HCT116 (cell line): Measurements from ENCODE around the gene ZBTB47. TPM values are rescaled to one million over a fixed set of nuclear protein-coding genes. Genes with fewer than 3 reads are reported as not detected.

Source experiments
- ATAC-seq: fragments of 200-7000 bp; cut with Tn5 transposase; 2 replicates; pipeline ENCODE4 v1.9.1; 2020; ENCODE audit warnings: mild to moderate bottlenecking, moderate library complexity
- BruUV-seq: library from RNA; stranded (reverse); fragments of 400-500 nt; replicated peaks from 2 replicates; lab custom pipeline; 2021; lab: Mats Ljungman, UMichigan
- CTCF ChIA-PET: fragments of 300-600 bp; sonication (Branson Sonifier 250); formaldehyde crosslinking; loops from one replicate; lab custom pipeline; 2021; ENCODE audit warnings: antibody characterized with exemption; lab: Charles Lee
- POLR2A ChIA-PET: fragments of 300-600, 350-600 bp; sonication (Branson Sonifier 250); formaldehyde crosslinking; loops from one replicate; lab custom pipeline; 2021; ENCODE audit warnings: antibody characterized with exemption; lab: Charles Lee
- RAD21 ChIA-PET, 2 experiments: fragments of 300-600 bp; sonication (Branson Sonifier 250); formaldehyde crosslinking; loops; one replicate each; lab custom pipeline; 2023; ENCODE audit warnings: low total read pairs in 2 of 2; ENCODE audit not compliant: uncharacterized antibody in 2 of 2, unreplicated experiment in 2 of 2, low non-redundant PET in 1 of 2; lab: Charles Lee
- DNase-seq: peaks from one replicate; pipeline ENCODE4 v3.0.0-alpha.2; 2010; ENCODE audit warnings: low read depth, low spot score
- H2AFZ ChIP-seq: fragments of 200-600 bp; shearing (Covaris generic), sonication (generic); 2 replicates; pipeline ENCODE4 v1.6.1; 2017; ENCODE audit warnings: low read depth, mixed run types, mixed read lengths, antibody characterized with exemption, low read length; ENCODE audit not compliant: poor library complexity, severe bottlenecking
- H3K27ac ChIP-seq: 2 replicates; pipeline ENCODE4 v1.5.1; 2012; ENCODE audit warnings: low read depth, low read length
- H3K27me3 ChIP-seq: fragments of 200-600 bp; sonication (generic); 2 replicates; pipeline ENCODE4 v1.6.1; 2016; ENCODE audit warnings: mixed run types, low read length, mixed read lengths; ENCODE audit not compliant: insufficient read depth
- H3K36me3 ChIP-seq, 2 experiments: fragments of 200-500 bp in 1 of 2; fragments of 200-600 bp in 1 of 2; sonication (Bioruptor generic) in 1 of 2; sonication (generic) in 1 of 2; 2 replicates each; pipeline versions ENCODE4 v1.5.1 to v1.6.1; 2014 to 2016; ENCODE audit warnings: low read length in 2 of 2, inconsistent platforms in 1 of 2, mixed read lengths in 1 of 2, mixed run types in 1 of 2; ENCODE audit not compliant: insufficient read depth in 2 of 2, control insufficient read depth in 1 of 2
- H3K4me1 ChIP-seq, 2 experiments: fragments of 200-600 bp in 1 of 2; sonication (generic) in 1 of 2; 2 replicates each; pipeline versions ENCODE4 v1.5.1 to v1.6.1; 2012 to 2017; ENCODE audit warnings: low read length in 2 of 2, inconsistent platforms in 1 of 2, mild to moderate bottlenecking in 1 of 2, mixed read lengths in 1 of 2, mixed run types in 1 of 2, moderate library complexity in 1 of 2; ENCODE audit not compliant: insufficient read depth in 2 of 2, control insufficient read depth in 1 of 2
- H3K4me2 ChIP-seq: fragments of 200-600 bp; sonication (generic); 2 replicates; pipeline ENCODE4 v1.6.1; 2017; ENCODE audit warnings: mixed run types, low read length, mixed read lengths
- H3K4me3 ChIP-seq, 2 experiments: fragments of 200-600 bp in 1 of 2; sonication (generic) in 1 of 2; replicated peaks in 1 of 2; 2 replicates each; pipeline ENCODE4 v1.5.1; 2011 to 2016; ENCODE audit warnings: low read length in 2 of 2, control low read depth in 1 of 2, low read depth in 1 of 2, mild to moderate bottlenecking in 1 of 2, mixed read lengths in 1 of 2, mixed run types in 1 of 2
- H3K79me2 ChIP-seq: fragments of 200-600 bp; sonication (generic); 2 replicates; pipeline ENCODE4 v1.6.1; 2017; ENCODE audit warnings: mild to moderate bottlenecking, mixed run types, low read length, moderate library complexity, mixed read lengths; ENCODE audit not compliant: insufficient read depth
- H3K9ac ChIP-seq: fragments of 200-600 bp; sonication (generic); 2 replicates; pipeline ENCODE4 v1.6.1; 2016; ENCODE audit warnings: low read length, mixed read lengths
- H3K9me2 ChIP-seq: fragments of 200-600 bp; sonication (generic), shearing (Covaris generic); 2 replicates; pipeline ENCODE4 v1.6.1; 2017; ENCODE audit warnings: mixed run types, mild to moderate bottlenecking, moderate library complexity; ENCODE audit not compliant: insufficient read depth
- H3K9me3 ChIP-seq, 2 experiments: fragments of 200-500 bp in 1 of 2; fragments of 200-600 bp in 1 of 2; sonication (Bioruptor generic) in 1 of 2; sonication (generic) in 1 of 2; 2 replicates each; pipeline ENCODE4 v1.6.1; 2014 to 2017; ENCODE audit warnings: low read length in 2 of 2, mixed read lengths in 2 of 2, inconsistent platforms in 1 of 2, low read depth in 1 of 2, mild to moderate bottlenecking in 1 of 2, mixed run types in 1 of 2, moderate library complexity in 1 of 2; ENCODE audit not compliant: control insufficient read depth in 1 of 2, insufficient read depth in 1 of 2
- H4K20me1 ChIP-seq: fragments of 200-600 bp; sonication (generic), shearing (Covaris generic); 2 replicates; pipeline ENCODE4 v1.6.1; 2017; ENCODE audit warnings: mixed run types, mild to moderate bottlenecking, moderate library complexity; ENCODE audit not compliant: insufficient read depth
- CBX3 ChIP-seq: IDR thresholded peaks from 2 replicates; pipeline ENCODE4 v1.6.1; 2012; ENCODE audit warnings: low read depth
- CEBPB ChIP-seq: IDR thresholded peaks from 2 replicates; pipeline ENCODE4 v1.6.1; 2012; ENCODE audit warnings: low read depth
- CTCF ChIP-seq, 3 experiments: fragments of 200-600 bp in 1 of 3; sonication (generic) in 1 of 3; IDR thresholded peaks in 2 of 3; conservative IDR thresholded peaks in 1 of 3; 2 replicates each; pipeline ENCODE4 v1.5.1; 2012 to 2017; ENCODE audit warnings: low read depth in 2 of 3, low read length in 2 of 3, antibody characterized with exemption in 1 of 3, borderline replicate concordance in 1 of 3, control low read depth in 1 of 3, mild to moderate bottlenecking in 1 of 3, mixed read lengths in 1 of 3, mixed run types in 1 of 3, moderate library complexity in 1 of 3; ENCODE audit not compliant: insufficient read depth in 1 of 3
- ELF1 ChIP-seq: IDR thresholded peaks from 2 replicates; pipeline ENCODE4 v1.6.1; 2012; ENCODE audit warnings: low read depth, borderline replicate concordance
- EZH2 ChIP-seq: fragments of 200-600 bp; sonication (generic); IDR thresholded peaks from 2 replicates; pipeline ENCODE4 v1.6.1; 2017; ENCODE audit warnings: antibody characterized with exemption, mixed run types
- FOSL1 ChIP-seq: IDR thresholded peaks from 2 replicates; pipeline ENCODE4 v1.6.1; 2012; ENCODE audit warnings: low read depth
- JUND ChIP-seq: IDR thresholded peaks from 2 replicates; pipeline ENCODE4 v1.6.1; 2012
- MAX ChIP-seq: IDR thresholded peaks from 2 replicates; pipeline ENCODE4 v1.6.1; 2012
- POLR2AphosphoS5 ChIP-seq: IDR thresholded peaks from 2 replicates; pipeline ENCODE4 v1.6.1; 2011; ENCODE audit warnings: mild to moderate bottlenecking, low read depth, low read length, moderate library complexity
- RAD21 ChIP-seq: IDR thresholded peaks from 2 replicates; pipeline ENCODE4 v1.6.1; 2012; ENCODE audit warnings: low read depth, mild to moderate bottlenecking
- SIN3A ChIP-seq: IDR thresholded peaks from 2 replicates; pipeline ENCODE4 v1.6.1; 2012; ENCODE audit warnings: low read depth
- SP1 ChIP-seq: IDR thresholded peaks from 2 replicates; pipeline ENCODE4 v1.6.1; 2012; ENCODE audit warnings: low read depth
- SRF ChIP-seq: IDR thresholded peaks from 2 replicates; pipeline ENCODE4 v1.6.1; 2012; ENCODE audit warnings: low read depth
- TCF7L2 ChIP-seq: IDR thresholded peaks from 2 replicates; pipeline ENCODE4 v1.7.0; 2011; ENCODE audit warnings: borderline replicate concordance, inconsistent platforms; ENCODE audit not compliant: insufficient read depth, insufficient read length; ENCODE audit errors: extremely low read depth
- YY1 ChIP-seq: IDR thresholded peaks from 2 replicates; pipeline ENCODE4 v1.6.1; 2011; ENCODE audit warnings: low read length, low read depth, moderate library complexity, mild to moderate bottlenecking; ENCODE audit not compliant: insufficient replicate concordance; ENCODE audit errors: extremely low read depth
- ZBTB33 ChIP-seq: IDR thresholded peaks from 2 replicates; pipeline ENCODE4 v1.6.1; 2011; ENCODE audit warnings: mild to moderate bottlenecking, low read length, moderate library complexity; ENCODE audit not compliant: insufficient replicate concordance; ENCODE audit errors: extremely low read depth
- ZFX ChIP-seq: fragments of 450-650 bp; IDR thresholded peaks from 2 replicates; pipeline ENCODE4 v1.6.1; 2017
- intact Hi-C: fragments of 100-400 bp; cut with micrococcal nuclease; formaldehyde crosslinking; loops from 2 replicates; pipeline ENCODE4 v1.10.0; 2022
- total RNA-seq: library from RNA; stranded (reverse); gene quantifications from one replicate; pipeline ENCODE4 v1.2.1, GENCODE V29; 2021; ENCODE audit not compliant: unreplicated experiment
- TF ChIP-seq, protein P1 (sequence below): IDR thresholded peaks from 2 replicates; pipeline ENCODE4 v1.6.1; 2012
- TF ChIP-seq, protein P2 (sequence below): IDR thresholded peaks from 2 replicates; pipeline ENCODE4 v1.6.1; 2012; ENCODE audit warnings: low read depth

The ZBTB47 gene
- total RNA-seq, 1 experiment from 2014 or later = 6.3 TPM

GRCh38 chr3:42673082-42673481 lies 19.6 kb downstream of the ZBTB47 start:
- DNase-seq = no peak
- H3K27ac ChIP-seq = no peak overlapping the region
- RAD21 ChIA-PET = no interaction called here
- intact Hi-C loops = no loop called here
- ATAC-seq = no peak
- no peaks in the 10 kb centered on the region for H3K79me2 ChIP-seq
- no peaks in the 10 kb centered on the region for H3K4me1 ChIP-seq
- no peak overlapping the region for H3K4me3 ChIP-seq
- no peak overlapping the region for H3K9ac ChIP-seq
- no TSS peak for BruUV-seq
- TF ChIP-seq JUND (no peak), SIN3A (no peak), EZH2 (no peak), CEBPB (no peak), CBX3 (no peak), RAD21 (no peak), CTCF (IDR thresholded peaks at IDR 0.05 in 2 of 3, conservative IDR thresholded peaks at IDR 0.05 in 1 of 3; ENCODE audit: borderline replicate concordance in 1 of 3, insufficient read depth in 1 of 3, low read depth in 2 of 3, low read length in 2 of 3) (no peak), ELF1 (no peak), MAX (no peak), POLR2AphosphoS5 (no peak), SRF (no peak), ZFX (no peak), SP1 (no peak), TCF7L2 (no peak), ZBTB33 (no peak), FOSL1 (no peak), YY1 (no peak)
- TF ChIP-seq, protein P1, sequence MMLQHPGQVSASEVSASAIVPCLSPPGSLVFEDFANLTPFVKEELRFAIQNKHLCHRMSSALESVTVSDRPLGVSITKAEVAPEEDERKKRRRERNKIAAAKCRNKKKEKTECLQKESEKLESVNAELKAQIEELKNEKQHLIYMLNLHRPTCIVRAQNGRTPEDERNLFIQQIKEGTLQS = no peak
- TF ChIP-seq, protein P2, sequence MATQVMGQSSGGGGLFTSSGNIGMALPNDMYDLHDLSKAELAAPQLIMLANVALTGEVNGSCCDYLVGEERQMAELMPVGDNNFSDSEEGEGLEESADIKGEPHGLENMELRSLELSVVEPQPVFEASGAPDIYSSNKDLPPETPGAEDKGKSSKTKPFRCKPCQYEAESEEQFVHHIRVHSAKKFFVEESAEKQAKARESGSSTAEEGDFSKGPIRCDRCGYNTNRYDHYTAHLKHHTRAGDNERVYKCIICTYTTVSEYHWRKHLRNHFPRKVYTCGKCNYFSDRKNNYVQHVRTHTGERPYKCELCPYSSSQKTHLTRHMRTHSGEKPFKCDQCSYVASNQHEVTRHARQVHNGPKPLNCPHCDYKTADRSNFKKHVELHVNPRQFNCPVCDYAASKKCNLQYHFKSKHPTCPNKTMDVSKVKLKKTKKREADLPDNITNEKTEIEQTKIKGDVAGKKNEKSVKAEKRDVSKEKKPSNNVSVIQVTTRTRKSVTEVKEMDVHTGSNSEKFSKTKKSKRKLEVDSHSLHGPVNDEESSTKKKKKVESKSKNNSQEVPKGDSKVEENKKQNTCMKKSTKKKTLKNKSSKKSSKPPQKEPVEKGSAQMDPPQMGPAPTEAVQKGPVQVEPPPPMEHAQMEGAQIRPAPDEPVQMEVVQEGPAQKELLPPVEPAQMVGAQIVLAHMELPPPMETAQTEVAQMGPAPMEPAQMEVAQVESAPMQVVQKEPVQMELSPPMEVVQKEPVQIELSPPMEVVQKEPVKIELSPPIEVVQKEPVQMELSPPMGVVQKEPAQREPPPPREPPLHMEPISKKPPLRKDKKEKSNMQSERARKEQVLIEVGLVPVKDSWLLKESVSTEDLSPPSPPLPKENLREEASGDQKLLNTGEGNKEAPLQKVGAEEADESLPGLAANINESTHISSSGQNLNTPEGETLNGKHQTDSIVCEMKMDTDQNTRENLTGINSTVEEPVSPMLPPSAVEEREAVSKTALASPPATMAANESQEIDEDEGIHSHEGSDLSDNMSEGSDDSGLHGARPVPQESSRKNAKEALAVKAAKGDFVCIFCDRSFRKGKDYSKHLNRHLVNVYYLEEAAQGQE = no peak
- TF ChIP-seq, all 23 proteins: peak for 0
- H3K9me2 ChIP-seq = no peaks in the 10 kb centered on the region
- no peak overlapping the region for H3K4me2 ChIP-seq
- H3K36me3 ChIP-seq = no peaks in the 10 kb centered on the region
- no peaks in the 10 kb centered on the region for H4K20me1 ChIP-seq
- ChIA-PET POLR2A (no interaction called here), CTCF (no interaction called here)
- peaks cover 0 to 10% of the 10 kb centered on the region in 2 experiments; a peak in 1 of 4 replicates for H3K9me3 ChIP-seq
- H3K27me3 ChIP-seq = no peaks in the 10 kb centered on the region
- H2AFZ ChIP-seq = no peak overlapping the region
